H1 (cell line): ENCODE data around the gene ANO2. TPM values are rescaled to one million over a fixed set of nuclear protein-coding genes. Genes with fewer than 3 reads are reported as not detected.

Experiments
- CTCF ChIA-PET: fragments of 300-600 bp; sonication (Branson Sonifier 250); formaldehyde crosslinking; loops from one replicate; lab custom pipeline; 2021; ENCODE audit not compliant: partially characterized antibody; lab: Charles Lee
- POLR2A ChIA-PET: fragments of 300-600 bp; sonication (Branson Sonifier 250); formaldehyde crosslinking; loops from one replicate; lab custom pipeline; 2021; ENCODE audit warnings: inconsistent platforms; ENCODE audit not compliant: partially characterized antibody; lab: Charles Lee
- DNase-seq, 2 experiments: peaks; one replicate each; pipeline versions ENCODE4 v3.0.0 to v3.0.0-alpha.2; 2010 to 2022; ENCODE audit warnings: low spot score in 2 of 2, low read depth in 1 of 2, mixed read lengths in 1 of 2
- FAIRE-seq: peaks from 2 replicates; lab custom pipeline; 2011; peaks lifted over from hg19 to GRCh38; lab: Jason Lieb, UNC
- H2AFZ ChIP-seq: 2 replicates; pipeline ENCODE4 v1.8.1; 2012; ENCODE audit warnings: low read length, inconsistent platforms
- H2AK5ac ChIP-seq: 2 replicates; pipeline ENCODE4 v1.6.1; 2013; ENCODE audit warnings: low read depth, low read length
- H2BK120ac ChIP-seq: replicated peaks from 2 replicates; pipeline ENCODE3; 2013; ENCODE audit warnings: low read depth, low read length, inconsistent platforms
- H2BK12ac ChIP-seq: 2 replicates; pipeline ENCODE4 v1.6.1; 2013; ENCODE audit warnings: low read depth, low read length
- H2BK15ac ChIP-seq: 2 replicates; pipeline ENCODE4 v1.6.1; 2013; ENCODE audit warnings: low read length
- H2BK20ac ChIP-seq: 2 replicates; pipeline ENCODE4 v1.6.1; 2013; ENCODE audit warnings: low read length
- H2BK5ac ChIP-seq: 2 replicates; pipeline ENCODE4 v1.6.1; 2013; ENCODE audit warnings: low read depth, low read length
- H3K14ac ChIP-seq: 2 replicates; pipeline ENCODE4 v1.6.1; 2013; ENCODE audit warnings: inconsistent platforms; ENCODE audit not compliant: insufficient read length
- H3K18ac ChIP-seq: 2 replicates; pipeline ENCODE4 v1.6.1; 2013; ENCODE audit warnings: low read length; ENCODE audit errors: extremely low read depth
- H3K23ac ChIP-seq: 2 replicates; pipeline ENCODE4 v1.6.1; 2013; ENCODE audit warnings: inconsistent platforms; ENCODE audit not compliant: insufficient read length
- H3K23me2 ChIP-seq: 2 replicates; pipeline ENCODE4 v1.6.1; 2013; ENCODE audit warnings: low read depth, low read length
- H3K27ac ChIP-seq: 2 replicates; pipeline ENCODE4 v1.6.1; 2011; ENCODE audit warnings: low read depth, low read length, inconsistent platforms
- H3K27me3 ChIP-seq, 4 experiments: replicated peaks in 1 of 4; 1 replicate in 1 of 4; 2 replicates in 3 of 4; pipeline versions ENCODE4 v1.6.1 to v1.8.1; 2011 to 2013; ENCODE audit warnings: low read length in 3 of 4, mild to moderate bottlenecking in 3 of 4, inconsistent platforms in 2 of 4, mixed read lengths in 2 of 4, moderate library complexity in 1 of 4; ENCODE audit not compliant: control insufficient read depth in 3 of 4, insufficient read depth in 3 of 4; ENCODE audit errors: extremely low read depth in 1 of 4
- H3K36me3 ChIP-seq, 4 experiments: 2 replicates each; pipeline versions ENCODE4 v1.6.1 to v1.8.1; 2011 to 2013; ENCODE audit warnings: mild to moderate bottlenecking in 4 of 4, low read length in 3 of 4, moderate library complexity in 2 of 4, control low read depth in 1 of 4, inconsistent platforms in 1 of 4; ENCODE audit not compliant: insufficient read depth in 4 of 4, control insufficient read depth in 2 of 4
- H3K4ac ChIP-seq: replicated peaks from 2 replicates; pipeline ENCODE3; 2013; ENCODE audit warnings: low read length, low read depth, mixed read lengths, inconsistent platforms; ENCODE audit not compliant: insufficient read length
- H3K4me1 ChIP-seq, 4 experiments: replicated peaks in 1 of 4; 1 replicate in 1 of 4; 2 replicates in 3 of 4; pipeline versions ENCODE4 v1.6.1 to v1.8.1; 2011 to 2013; ENCODE audit warnings: low read length in 3 of 4, inconsistent platforms in 2 of 4, mixed read lengths in 1 of 4; ENCODE audit not compliant: insufficient read depth in 4 of 4, control insufficient read depth in 3 of 4
- H3K4me2 ChIP-seq, 2 experiments: 2 replicates each; pipeline versions ENCODE4 v1.6.1 to v1.8.1; 2011 to 2013; ENCODE audit warnings: low read depth in 2 of 2, low read length in 2 of 2, control low read depth in 1 of 2, inconsistent platforms in 1 of 2, mild to moderate bottlenecking in 1 of 2; ENCODE audit not compliant: insufficient read depth in 1 of 2
- H3K4me3 ChIP-seq, 4 experiments: fragments of 200-600, 300-600 bp in 1 of 4; sonication (generic), shearing (Covaris generic), sonication (Bioruptor Twin) in 1 of 4; 2 replicates each; pipeline versions ENCODE4 v1.5.1 to v1.8.1; 2011 to 2016; ENCODE audit warnings: low read length in 4 of 4, low read depth in 3 of 4, control low read depth in 2 of 4, inconsistent platforms in 2 of 4, mild to moderate bottlenecking in 2 of 4, mixed read lengths in 1 of 4, moderate library complexity in 1 of 4; ENCODE audit not compliant: insufficient read depth in 2 of 4; ENCODE audit errors: extremely low read depth in 1 of 4
- H3K56ac ChIP-seq: replicated peaks from 2 replicates; pipeline ENCODE3; 2013; ENCODE audit warnings: low read depth, mild to moderate bottlenecking, mixed read lengths, low read length, inconsistent platforms; ENCODE audit not compliant: insufficient read length
- H3K79me1 ChIP-seq: 2 replicates; pipeline ENCODE4 v1.6.1; 2013; ENCODE audit warnings: low read depth, low read length, control low read depth
- H3K79me2 ChIP-seq, 2 experiments: 2 replicates each; pipeline versions ENCODE4 v1.6.1 to v1.8.1; 2012 to 2013; ENCODE audit warnings: low read length in 2 of 2, mild to moderate bottlenecking in 2 of 2, inconsistent platforms in 1 of 2; ENCODE audit not compliant: insufficient read depth in 2 of 2, control insufficient read depth in 1 of 2
- H3K9ac ChIP-seq, 4 experiments: replicated peaks in 1 of 4; 1 replicate in 1 of 4; 2 replicates in 3 of 4; pipeline versions ENCODE4 v1.6.1 to v1.8.1; 2011 to 2013; ENCODE audit warnings: low read depth in 3 of 4, low read length in 3 of 4, control low read depth in 2 of 4, mild to moderate bottlenecking in 2 of 4, moderate library complexity in 2 of 4, inconsistent platforms in 1 of 4; ENCODE audit errors: extremely low read depth in 1 of 4
- H3K9me3 ChIP-seq, 2 experiments: 2 replicates each; pipeline versions ENCODE4 v1.6.1 to v1.8.1; 2012 to 2013; ENCODE audit warnings: mild to moderate bottlenecking in 2 of 2, moderate library complexity in 2 of 2, control low read depth in 1 of 2, inconsistent platforms in 1 of 2, low read depth in 1 of 2, low read length in 1 of 2, mixed read lengths in 1 of 2; ENCODE audit not compliant: insufficient read depth in 2 of 2
- H4K20me1 ChIP-seq, 2 experiments: replicated peaks in 1 of 2; 2 replicates each; pipeline versions ENCODE3 to v1.8.1; 2011 to 2013; ENCODE audit warnings: inconsistent platforms in 2 of 2, low read length in 2 of 2, mild to moderate bottlenecking in 1 of 2; ENCODE audit not compliant: insufficient read depth in 2 of 2, control insufficient read depth in 1 of 2
- H4K5ac ChIP-seq: 2 replicates; pipeline ENCODE4 v1.6.1; 2013; ENCODE audit warnings: low read length, low read depth, mixed read lengths, inconsistent platforms; ENCODE audit not compliant: insufficient read length
- H4K8ac ChIP-seq: 2 replicates; pipeline ENCODE4 v1.8.0; 2013; ENCODE audit warnings: mild to moderate bottlenecking, moderate library complexity, low read length, inconsistent platforms; ENCODE audit not compliant: insufficient read depth; ENCODE audit errors: extremely low read depth
- H4K91ac ChIP-seq: replicated peaks from 2 replicates; pipeline ENCODE3; 2013; ENCODE audit warnings: low read length, mixed read lengths, inconsistent platforms; ENCODE audit not compliant: insufficient read length
- BRCA1 ChIP-seq: IDR thresholded peaks from 2 replicates; pipeline ENCODE4 v1.6.1; 2012; ENCODE audit warnings: low read depth, low read length, improper control_type of control experiment
- EZH2 ChIP-seq: fragments of 200-600 bp; sonication (generic); IDR thresholded peaks from 2 replicates; pipeline ENCODE4 v1.7.1; 2012; ENCODE audit warnings: low read depth, mild to moderate bottlenecking, moderate library complexity, low read length, inconsistent platforms; ENCODE audit not compliant: severe bottlenecking
- GABPA ChIP-seq: IDR thresholded peaks from 2 replicates; pipeline ENCODE4 v1.6.1; 2011; ENCODE audit warnings: mild to moderate bottlenecking, low read length, moderate library complexity, borderline replicate concordance; ENCODE audit not compliant: insufficient read depth
- GTF2F1 ChIP-seq: IDR thresholded peaks from 2 replicates; pipeline ENCODE4 v1.6.1; 2012; ENCODE audit warnings: low read depth, low read length, improper control_type of control experiment, borderline replicate concordance
- HDAC2 ChIP-seq, 2 experiments: fragments of 300-600 bp in 1 of 2; sonication (generic) in 1 of 2; IDR thresholded peaks; 2 replicates each; pipeline ENCODE4 v1.6.1; 2011 to 2012; ENCODE audit warnings: low read depth in 2 of 2, low read length in 2 of 2, mild to moderate bottlenecking in 2 of 2, moderate library complexity in 2 of 2, borderline replicate concordance in 1 of 2, inconsistent platforms in 1 of 2
- HDAC6 ChIP-seq: IDR thresholded peaks from one replicate; pipeline ENCODE4 v1.7.1; 2012; ENCODE audit warnings: low read depth, mild to moderate bottlenecking, inconsistent platforms, low read length, moderate library complexity
- KDM4A ChIP-seq: IDR thresholded peaks from one replicate; pipeline ENCODE4 v1.7.1; 2012; ENCODE audit warnings: low read depth, mild to moderate bottlenecking, moderate library complexity, low read length, inconsistent platforms; ENCODE audit not compliant: severe bottlenecking
- RBBP5 ChIP-seq: IDR thresholded peaks from 2 replicates; pipeline ENCODE4 v1.7.1; 2012; ENCODE audit warnings: low read depth, mild to moderate bottlenecking, inconsistent platforms, low read length, moderate library complexity, borderline replicate concordance
- SP4 ChIP-seq: IDR thresholded peaks from 2 replicates; pipeline ENCODE4 v1.6.1; 2012; ENCODE audit warnings: low read length, inconsistent platforms
- SRF ChIP-seq: IDR thresholded peaks from 2 replicates; pipeline ENCODE4 v1.6.1; 2011; ENCODE audit warnings: mild to moderate bottlenecking, low read depth, low read length, moderate library complexity
- WGBS, 2 experiments: shearing (Covaris generic) in 1 of 2; methylation state at CpG; one replicate each; pipeline versions ENCODE4 v1.1.6 to v1.1.7; 2013 to 2015; ENCODE audit warnings: low lambda C conversion rate in 2 of 2, mixed read lengths in 2 of 2, inconsistent platforms in 1 of 2, low coverage in 1 of 2, missing lambda C conversion rate in 1 of 2; ENCODE audit not compliant: insufficient replicate concordance in 2 of 2, insufficient coverage in 1 of 2, insufficient read length in 1 of 2; ENCODE audit errors: extremely low coverage in 1 of 2, missing lambda C conversion rate in 1 of 2; 5-methylcytosine and 5-hydroxymethylcytosine counted together
- polyA plus RNA-seq, 7 experiments: library from polyadenylated mRNA; depleted of rRNA in 3 of 7; stranded (reverse) in 5 of 7; unstranded in 2 of 7; fragments of >200 nt in 5 of 7; fragments of 200-250 nt in 2 of 7; gene quantifications; 1 replicate in 5 of 7; 2 replicates in 1 of 7; 4 replicates in 1 of 7; pipeline versions ENCODE4 v1.2.1 to v1.2.3, GENCODE V29; 2011 to 2013; ENCODE audit warnings: missing spikeins in 2 of 7, mixed read lengths in 2 of 7
- total RNA-seq: library from RNA; stranded (reverse); fragmentation: NEBNext Ultra II Directional; extraction: Animal tissue kit (Norgen Biotek cat#: 25700); gene quantifications from 2 replicates; pipeline ENCODE4 v1.2.1, GENCODE V29; 2021
- TF ChIP-seq, protein P1 (sequence below): IDR thresholded peaks from 2 replicates; pipeline ENCODE4 v1.6.1; 2011; ENCODE audit warnings: low read depth, mild to moderate bottlenecking, low read length; ENCODE audit not compliant: insufficient read depth
- TF ChIP-seq, protein P2 (sequence below): IDR thresholded peaks from 2 replicates; pipeline ENCODE4 v1.6.1; 2011; ENCODE audit warnings: low read length, improper control_type of control experiment

ANO2 gene
- total and polyA plus RNA-seq, 2 of the 8 experiments (the other 6 are each of a cell fraction or from before 2014, with no cell fraction given), result 1.9 to 5.5 TPM

DNA sequence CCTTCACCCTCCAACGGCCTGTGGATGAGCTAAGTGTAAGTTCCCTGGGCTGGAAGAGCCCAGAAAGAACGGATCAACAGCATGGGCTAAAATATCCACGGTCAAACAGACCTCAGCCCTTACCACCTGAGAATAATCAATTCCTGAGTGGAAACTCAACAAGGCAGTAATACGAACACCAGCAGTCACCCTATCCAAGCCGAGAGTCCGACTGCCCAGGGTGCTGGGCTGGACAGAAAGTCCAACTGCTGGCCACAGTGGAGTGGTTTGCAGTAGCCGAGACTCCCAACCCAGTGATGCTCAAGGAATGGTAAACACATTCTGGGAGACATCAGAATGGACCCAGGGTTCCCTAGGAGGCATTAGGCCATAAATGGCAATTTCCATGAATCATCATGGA, 36.8 kb downstream of the ANO2 start:
- WGBS, 2 experiments, result 85% methylated on average over 7 of the region's 7 CpGs; no CpG with 5 or more reads in 1 of the 2 experiments
- Histone ChIP-seq H3K56ac (no peak overlapping the region), H2AFZ (no peak overlapping the region), H3K23ac (no peak overlapping the region), H4K20me1 (no peaks in the 10 kb centered on the region), H3K9ac (no peak overlapping the region), H3K4ac (no peak overlapping the region), H4K8ac (no peak overlapping the region), H3K79me1 (no peaks in the 10 kb centered on the region), H2BK120ac (no peak overlapping the region), H3K18ac (no peak overlapping the region), H2BK20ac (no peak overlapping the region), H3K14ac (no peak overlapping the region), H2BK12ac (no peak overlapping the region), H3K4me3 (no peak overlapping the region), H4K91ac (no peak overlapping the region), H3K27ac (no peak overlapping the region), H3K4me1 (peaks cover 0 to 2% (median 0%) of the 10 kb centered on the region in 4 experiments; a peak in 1 of 7 replicates), H2AK5ac (no peak overlapping the region), H4K5ac (no peak overlapping the region), H3K4me2 (no peak overlapping the region), H3K23me2 (no peaks in the 10 kb centered on the region), H3K79me2 (no peaks in the 10 kb centered on the region), H2BK5ac (no peak overlapping the region), H3K27me3 (no peaks in the 10 kb centered on the region), H3K36me3 (no peaks in the 10 kb centered on the region), H3K9me3 (no peaks in the 10 kb centered on the region), H2BK15ac (no peak overlapping the region)
- FAIRE-seq, result no peak
- CTCF ChIA-PET, result interaction anchor here (0.7 to 2.7 kb wide), 6 partner anchors 9 to 163 kb away, joined by 3 to 14 read pairs (median 6); no protein-coding TSS in a partner anchor
- DNase-seq, result no peak
- POLR2A ChIA-PET, result no interaction called here
- no peak for TF ChIP-seq SP4
- TF ChIP-seq, protein P1, sequence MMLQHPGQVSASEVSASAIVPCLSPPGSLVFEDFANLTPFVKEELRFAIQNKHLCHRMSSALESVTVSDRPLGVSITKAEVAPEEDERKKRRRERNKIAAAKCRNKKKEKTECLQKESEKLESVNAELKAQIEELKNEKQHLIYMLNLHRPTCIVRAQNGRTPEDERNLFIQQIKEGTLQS, result no peak
- no peak for TF ChIP-seq BRCA1
- TF ChIP-seq GTF2F1, result no peak
- no peak for TF ChIP-seq RBBP5
- TF ChIP-seq HDAC6, result no peak
- TF ChIP-seq, protein P2, sequence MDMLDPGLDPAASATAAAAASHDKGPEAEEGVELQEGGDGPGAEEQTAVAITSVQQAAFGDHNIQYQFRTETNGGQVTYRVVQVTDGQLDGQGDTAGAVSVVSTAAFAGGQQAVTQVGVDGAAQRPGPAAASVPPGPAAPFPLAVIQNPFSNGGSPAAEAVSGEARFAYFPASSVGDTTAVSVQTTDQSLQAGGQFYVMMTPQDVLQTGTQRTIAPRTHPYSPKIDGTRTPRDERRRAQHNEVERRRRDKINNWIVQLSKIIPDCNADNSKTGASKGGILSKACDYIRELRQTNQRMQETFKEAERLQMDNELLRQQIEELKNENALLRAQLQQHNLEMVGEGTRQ, result no peak
- TF ChIP-seq HDAC2 (IDR thresholded peaks at IDR 0.05; ENCODE audit: borderline replicate concordance in 1 of 2, low read depth in 2 of 2, low read length in 2 of 2), result no peak
- no peak for TF ChIP-seq EZH2
- no peak for TF ChIP-seq SRF
- TF ChIP-seq GABPA, result no peak
- TF ChIP-seq KDM4A, result no peak
